ENCODE measurements around the gene SBNO2. TPM values are rescaled to one million over a fixed set of nuclear protein-coding genes. Genes with fewer than 3 reads are reported as not detected.
A peak's percentile ranks its signal among the peaks of the same experiment; 100 is the strongest.

The SBNO2 gene
- total RNA-seq, 3 donors from 2014 or later: 15.4 to 63.3 (median 43.9) TPM

- Histone ChIP-seq H3K4me1 (peaks cover 12 to 30% of the 10 kb centered on the region in 2 donors), H3K27ac (peak overlapping the region; percentile 97), H3K36me3 (peaks cover 12% of the 10 kb centered on the region), H3K27me3 (no peaks in the 10 kb centered on the region), H3K9me3 (no peaks in the 10 kb centered on the region), H3K4me3 (peak overlapping the region; percentile 86 to 92 (median 88))
- no peak for DNase-seq (ENCODE audit: low spot score in 2 of 2)
- TF ChIP-seq CTCF (IDR thresholded peaks at IDR 0.05) (no peak), POLR2AphosphoS5 (IDR thresholded peaks at IDR 0.05) (peak; percentile 24 to 67 (median 47))
- intact Hi-C loops (cut with DNase I; ENCODE audit: low total_unique reads): no loop called here
Observed at GRCh38 chr19:1105008-1105872, 68.8 kb downstream of the SBNO2 start.

- H3K9me3 ChIP-seq: no peaks in the 10 kb centered on the region
- peak overlapping the region; percentile 97 for H3K27ac ChIP-seq
- peaks cover 12 to 30% of the 10 kb centered on the region in 2 donors for H3K4me1 ChIP-seq
- peak overlapping the region; percentile 86 to 92 (median 88) for H3K4me3 ChIP-seq
- TF ChIP-seq POLR2AphosphoS5 (IDR thresholded peaks at IDR 0.05): no peak
- TF ChIP-seq CTCF (IDR thresholded peaks at IDR 0.05): no peak
- TF ChIP-seq POLR2A (IDR thresholded peaks at IDR 0.05): no peak
- H3K27me3 ChIP-seq: no peaks in the 10 kb centered on the region
- peak in 1 of 2 donors; percentile 73 for DNase-seq (ENCODE audit: low spot score in 2 of 2)
- peaks cover 12% of the 10 kb centered on the region for H3K36me3 ChIP-seq
- intact Hi-C loops (cut with DNase I; ENCODE audit: low total_unique reads): loop anchor here (5.0 kb wide), 1 partner anchor 77 kb away; the partner anchor contains the start of gene CNN2
Observed at GRCh38 chr19:1104311-1105007, 69.6 kb downstream of the SBNO2 start.

GRCh38 chr19:1103708-1104310 lies 70.3 kb downstream of the SBNO2 start, which contains the start of gene GPX4:
Gene GPX4, plus strand, starts transcription at chr19:1103994. Its CDS starts 50 bp downstream, at chr19:1104044.
- Histone ChIP-seq H3K27me3 (no peaks in the 10 kb centered on the region), H3K27ac (peak within 1 kb of the TSS; percentile 97), H3K4me3 (peak within 1 kb of the TSS; percentile 86 to 92 (median 88)), H3K36me3 (peaks cover 12% of the 10 kb centered on the region), H3K9me3 (no peaks in the 10 kb centered on the region), H3K4me1 (peaks cover 16 to 35% of the 10 kb centered on the region in 2 donors)
- DNase-seq (ENCODE audit: low spot score in 2 of 2): peak; percentile 99 to 100
- TF ChIP-seq POLR2A (IDR thresholded peaks at IDR 0.05) (peak; percentile 72), POLR2AphosphoS5 (IDR thresholded peaks at IDR 0.05) (peak; percentile 75 to 98 (median 86)), CTCF (IDR thresholded peaks at IDR 0.05) (no peak)
- intact Hi-C loops (cut with DNase I; ENCODE audit: low total_unique reads): loop anchor here (5.0 kb wide), 1 partner anchor 77 kb away; the partner anchor contains the start of gene CNN2

GRCh38 chr19:1103132-1103707 lies 70.8 kb downstream of the SBNO2 start:
- TF ChIP-seq CTCF (IDR thresholded peaks at IDR 0.05) (no peak), POLR2AphosphoS5 (IDR thresholded peaks at IDR 0.05) (no peak), POLR2A (IDR thresholded peaks at IDR 0.05) (no peak)
- Histone ChIP-seq H3K4me1 (peaks cover 20 to 41% of the 10 kb centered on the region in 2 donors), H3K4me3 (peak overlapping the region; percentile 59 to 92 (median 86)), H3K9me3 (no peaks in the 10 kb centered on the region), H3K27me3 (no peaks in the 10 kb centered on the region), H3K36me3 (peaks cover 6% of the 10 kb centered on the region), H3K27ac (peak overlapping the region; percentile 97)
- intact Hi-C loops (cut with DNase I; ENCODE audit: low total_unique reads): loop anchor here (5.0 kb wide), 1 partner anchor 76 kb away; the partner anchor contains the start of gene CNN2
- DNase-seq (ENCODE audit: low spot score in 2 of 2): no peak

Measured in breast epithelium (tissue), 4 donors.